ENCODE data around the gene LY86. TPM values are rescaled to one million over a fixed set of nuclear protein-coding genes. Genes with fewer than 3 reads are reported as not detected.

LY86 gene
- total RNA-seq, 2 donors from 2014 or later, result 2.3 TPM; not detected in 1

- WGBS, 2 donors, result 17 to 19% methylated on average over 5 of the region's 5 CpGs
- Histone ChIP-seq H3K4me1 (no peaks in the 10 kb centered on the region), H3K36me3 (replicated peaks in 1 of 2; ENCODE audit: insufficient read depth in 1 of 2, low read depth in 2 of 2) (no peaks in the 10 kb centered on the region), H3K9me3 (no peaks in the 10 kb centered on the region), H3K4me3 (no peak overlapping the region), H3K27ac (no peak overlapping the region), H3K27me3 (no peaks in the 10 kb centered on the region)
- DNase-seq (no peak), ATAC-seq (no peak)
- intact Hi-C loops (cut with DNase I), result no loop called here
- TF ChIP-seq POLR2A (IDR thresholded peaks at IDR 0.05) (no peak), CTCF (IDR thresholded peaks at IDR 0.05) (no peak)
These were observed 26.4 kb downstream of the LY86 start for GRCh38 chr6:6614983-6615349.

- intact Hi-C loops (cut with DNase I), result no loop called here
- Histone ChIP-seq H3K9me3 (no peaks in the 10 kb centered on the region), H3K4me3 (no peak overlapping the region), H3K27ac (no peak overlapping the region), H3K4me1 (no peaks in the 10 kb centered on the region), H3K36me3 (replicated peaks in 1 of 2; ENCODE audit: insufficient read depth in 1 of 2, low read depth in 2 of 2) (no peaks in the 10 kb centered on the region), H3K27me3 (no peaks in the 10 kb centered on the region)
- 82 to 89% methylated on average over 7 of the region's 7 CpGs for WGBS, 2 donors
- ATAC-seq (no peak), DNase-seq (no peak)
- TF ChIP-seq CTCF (IDR thresholded peaks at IDR 0.05) (no peak), POLR2A (IDR thresholded peaks at IDR 0.05) (no peak)
These were observed 28.1 kb downstream of the LY86 start for GRCh38 chr6:6616656-6617055.

GRCh38 chr6:6619021-6619794, 30.7 kb downstream of the LY86 start:
- Histone ChIP-seq H3K9me3 (no peaks in the 10 kb centered on the region), H3K36me3 (replicated peaks in 1 of 2; ENCODE audit: insufficient read depth in 1 of 2, low read depth in 2 of 2) (no peaks in the 10 kb centered on the region), H3K4me1 (no peaks in the 10 kb centered on the region), H3K27me3 (no peaks in the 10 kb centered on the region), H3K27ac (no peak overlapping the region), H3K4me3 (no peak overlapping the region)
- WGBS, 2 donors, result 83 to 86% methylated on average over 8 of the region's 8 CpGs
- ATAC-seq, result no peak
- no peak for TF ChIP-seq POLR2A (IDR thresholded peaks at IDR 0.05)
- intact Hi-C loops (cut with DNase I), result no loop called here
- DNase-seq, result no peak

- ATAC-seq, result no peak
- no peak for DNase-seq
- WGBS, 2 donors, result 56 to 61% methylated on average over 8 to 9 of the region's 9 CpGs
- TF ChIP-seq CTCF (IDR thresholded peaks at IDR 0.05) (no peak), POLR2A (IDR thresholded peaks at IDR 0.05) (no peak)
- Histone ChIP-seq H3K4me1 (no peaks in the 10 kb centered on the region), H3K9me3 (no peaks in the 10 kb centered on the region), H3K27me3 (no peaks in the 10 kb centered on the region), H3K27ac (no peak overlapping the region), H3K36me3 (replicated peaks in 1 of 2; ENCODE audit: insufficient read depth in 1 of 2, low read depth in 2 of 2) (no peaks in the 10 kb centered on the region), H3K4me3 (no peak overlapping the region)
- intact Hi-C loops (cut with DNase I), result no loop called here
These were observed 32.4 kb downstream of the LY86 start for GRCh38 chr6:6620766-6621425.

- Histone ChIP-seq H3K9me3 (no peaks in the 10 kb centered on the region), H3K36me3 (replicated peaks in 1 of 2; ENCODE audit: insufficient read depth in 1 of 2, low read depth in 2 of 2) (no peaks in the 10 kb centered on the region), H3K4me3 (no peak overlapping the region), H3K27me3 (no peaks in the 10 kb centered on the region), H3K27ac (no peak overlapping the region), H3K4me1 (no peaks in the 10 kb centered on the region)
- DNase-seq (no peak), ATAC-seq (no peak)
- 83 to 100% methylated on average over 1 of the region's 1 CpG for WGBS, 2 donors
- TF ChIP-seq POLR2A (IDR thresholded peaks at IDR 0.05) (no peak), CTCF (IDR thresholded peaks at IDR 0.05) (no peak)
- intact Hi-C loops (cut with DNase I), result no loop called here
These were observed 34.0 kb downstream of the LY86 start for GRCh38 chr6:6622501-6622900.
